ENCODE results near the gene EXD1. TPM values are rescaled to one million over a fixed set of nuclear protein-coding genes. Genes with fewer than 3 reads are reported as not detected.

EXD1 gene
- total and polyA plus RNA-seq, 2 of the 13 experiments (the other 11 are each of a cell fraction or from before 2014, with no cell fraction given): not detected

DNA sequence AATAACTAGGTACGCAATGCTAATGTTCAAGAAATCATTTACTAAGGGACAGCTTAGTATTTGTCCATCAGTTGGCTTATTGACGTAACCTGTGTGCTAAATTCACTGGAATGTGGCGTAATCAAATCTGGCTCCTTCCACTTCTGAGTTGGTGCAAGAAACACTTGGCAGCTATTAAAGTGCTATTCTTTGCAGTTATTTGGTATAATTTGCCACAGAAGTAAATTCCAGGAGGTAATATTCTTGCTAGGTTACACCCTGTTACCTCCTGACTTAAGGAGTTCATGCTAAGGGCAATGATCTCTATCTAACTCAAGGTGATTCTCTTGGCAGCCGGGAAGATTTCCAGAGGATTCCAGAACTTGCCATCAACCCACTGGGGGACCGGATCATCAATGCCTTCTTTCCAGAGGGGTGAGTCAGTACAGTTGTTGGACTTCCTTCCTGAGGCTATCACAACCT, 26.1 kb upstream of the EXD1 start (continued):
- TF ChIP-seq SOX6 (IDR thresholded peaks at IDR 0.05) (no peak), SOX6 (CRISPR knock-in tag; IDR thresholded peaks at IDR 0.05) (peak; percentile 23; the same call in 1 of the 2 replicates), ESRRA (CRISPR knock-in tag; IDR thresholded peaks at IDR 0.05; ENCODE audit: low read depth) (no peak), FOXP4 (CRISPR knock-in tag; IDR thresholded peaks at IDR 0.05) (0 out of 2 replicates have a peak, but pooled peaks have one; percentile 30), HDAC2 (CRISPR knock-in tag; IDR thresholded peaks at IDR 0.05) (peak; percentile 27; the same call in 1 of the 2 replicates), ZNF362 (CRISPR knock-in tag; IDR thresholded peaks at IDR 0.05; ENCODE audit: borderline replicate concordance) (no peak), ZNF749 (CRISPR knock-in tag; IDR thresholded peaks at IDR 0.05; ENCODE audit: borderline replicate concordance) (no peak), ZNF331 (CRISPR knock-in tag; IDR thresholded peaks at IDR 0.05) (no peak), MAFF (IDR thresholded peaks at IDR 0.05; ENCODE audit: low read depth, low read length) (no peak), KDM2A (CRISPR knock-in tag; IDR thresholded peaks at IDR 0.05; ENCODE audit: borderline replicate concordance, low read depth) (no peak), HNF4A (CRISPR knock-in tag; IDR thresholded peaks at IDR 0.05) (peak; percentile 44), PAXIP1 (CRISPR knock-in tag; conservative IDR thresholded peaks at IDR 0.05) (peak; percentile 66), JUN (CRISPR knock-in tag; IDR thresholded peaks at IDR 0.05) (no peak), HNRNPUL1 (IDR thresholded peaks at IDR 0.05; ENCODE audit: low read depth, low read length) (no peak), NKX3-1 (CRISPR knock-in tag; IDR thresholded peaks at IDR 0.05) (no peak), ZMAT3 (CRISPR knock-in tag; conservative IDR thresholded peaks at IDR 0.05) (no peak), ATF4 (CRISPR knock-in tag; IDR thresholded peaks at IDR 0.05) (peak in 1 of 2 experiments; percentile 57; a peak in 1 of 4 replicates)
- TF ChIP-seq, protein P1, sequence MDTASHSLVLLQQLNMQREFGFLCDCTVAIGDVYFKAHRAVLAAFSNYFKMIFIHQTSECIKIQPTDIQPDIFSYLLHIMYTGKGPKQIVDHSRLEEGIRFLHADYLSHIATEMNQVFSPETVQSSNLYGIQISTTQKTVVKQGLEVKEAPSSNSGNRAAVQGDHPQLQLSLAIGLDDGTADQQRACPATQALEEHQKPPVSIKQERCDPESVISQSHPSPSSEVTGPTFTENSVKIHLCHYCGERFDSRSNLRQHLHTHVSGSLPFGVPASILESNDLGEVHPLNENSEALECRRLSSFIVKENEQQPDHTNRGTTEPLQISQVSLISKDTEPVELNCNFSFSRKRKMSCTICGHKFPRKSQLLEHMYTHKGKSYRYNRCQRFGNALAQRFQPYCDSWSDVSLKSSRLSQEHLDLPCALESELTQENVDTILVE (CRISPR knock-in tag; IDR thresholded peaks at IDR 0.05): peak; percentile 56; the same call in 1 of the 2 replicates
- TF ChIP-seq, protein P2, sequence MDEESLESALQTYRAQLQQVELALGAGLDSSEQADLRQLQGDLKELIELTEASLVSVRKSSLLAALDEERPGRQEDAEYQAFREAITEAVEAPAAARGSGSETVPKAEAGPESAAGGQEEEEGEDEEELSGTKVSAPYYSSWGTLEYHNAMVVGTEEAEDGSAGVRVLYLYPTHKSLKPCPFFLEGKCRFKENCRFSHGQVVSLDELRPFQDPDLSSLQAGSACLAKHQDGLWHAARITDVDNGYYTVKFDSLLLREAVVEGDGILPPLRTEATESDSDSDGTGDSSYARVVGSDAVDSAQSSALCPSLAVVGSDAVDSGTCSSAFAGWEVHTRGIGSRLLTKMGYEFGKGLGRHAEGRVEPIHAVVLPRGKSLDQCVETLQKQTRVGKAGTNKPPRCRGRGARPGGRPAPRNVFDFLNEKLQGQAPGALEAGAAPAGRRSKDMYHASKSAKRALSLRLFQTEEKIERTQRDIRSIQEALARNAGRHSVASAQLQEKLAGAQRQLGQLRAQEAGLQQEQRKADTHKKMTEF (CRISPR knock-in tag; IDR thresholded peaks at IDR 0.05): 0 out of 2 replicates have a peak, but pooled peaks have one; percentile 21

Data from HepG2 (cell line).